GM18861 (cell line): ENCODE measurements around the gene CHI3L1.
"Not testable (repeated sequence)": the region's sequence is repeated elsewhere in the genome, so short reads cannot be mapped to it uniquely, and the experiment has no call there.

Experiments
- ATAC-seq: cut with Tn5 transposase; IDR thresholded peaks from one replicate; pipeline ENCODE4 v1.9.1; 2021; ENCODE audit not compliant: unreplicated experiment

The CHI3L1 gene

GRCh38 chr1:203186446-203187303, at the start of gene CHI3L1:
Gene CHI3L1 (minus strand): TSS chr1:203186704. CDS start chr1:203186623, 81 bp downstream.
- ATAC-seq: no peak

- ATAC-seq: not testable (repeated sequence)
These were observed 48.4 kb upstream of the CHI3L1 start for GRCh38 chr1:203234901-203235300.

GRCh38 chr1:203229471-203230135, 43.1 kb upstream of the CHI3L1 start, which contains the start of gene CHIT1:
Gene CHIT1 (minus strand): TSS chr1:203229673. CDS start chr1:203229636, 37 bp downstream.
- ATAC-seq: no peak

GRCh38 chr1:203228670-203229069, 42.2 kb upstream of the CHI3L1 start:
- ATAC-seq: no peak

- ATAC-seq: no peak
These were observed 41.0 kb upstream of the CHI3L1 start for GRCh38 chr1:203227371-203228083.

GRCh38 chr1:203225071-203225470, 38.6 kb upstream of the CHI3L1 start:
- ATAC-seq: no peak

- ATAC-seq: no peak
These were observed 36.7 kb upstream of the CHI3L1 start for GRCh38 chr1:203223012-203223775.

GRCh38 chr1:203219934-203220333, 33.4 kb upstream of the CHI3L1 start:
- no peak for ATAC-seq

GRCh38 chr1:203219171-203219570, 32.7 kb upstream of the CHI3L1 start:
- no peak for ATAC-seq

- no peak for ATAC-seq
These were observed 31.2 kb upstream of the CHI3L1 start for GRCh38 chr1:203217668-203218067.

GRCh38 chr1:203217139-203217655, 30.7 kb upstream of the CHI3L1 start:
- ATAC-seq: no peak

- ATAC-seq: no peak
These were observed 30.0 kb upstream of the CHI3L1 start for GRCh38 chr1:203216274-203217138.

GRCh38 chr1:203215573-203215972, 29.1 kb upstream of the CHI3L1 start:
- no peak for ATAC-seq

GRCh38 chr1:203214871-203215270, 28.4 kb upstream of the CHI3L1 start:
- no peak for ATAC-seq

GRCh38 chr1:203213126-203213525, 26.6 kb upstream of the CHI3L1 start:
- ATAC-seq: no peak

GRCh38 chr1:203211812-203212211, 25.3 kb upstream of the CHI3L1 start:
- ATAC-seq: no peak

- no peak for ATAC-seq
These were observed 24.5 kb upstream of the CHI3L1 start for GRCh38 chr1:203210988-203211387.

- no peak for ATAC-seq
These were observed 23.8 kb upstream of the CHI3L1 start for GRCh38 chr1:203210350-203210749.

- no peak for ATAC-seq
These were observed 21.7 kb upstream of the CHI3L1 start for GRCh38 chr1:203208181-203208580.

- no peak for ATAC-seq
These were observed 21.2 kb upstream of the CHI3L1 start for GRCh38 chr1:203207751-203208150.
